GM12878 (cell line): ENCODE data around the gene HOXD12. TPM values are rescaled to one million over a fixed set of nuclear protein-coding genes. Genes with fewer than 3 reads are reported as not detected.

Experiments
- ATAC-seq: fragments of 200-7000 bp; cut with Tn5 transposase; 3 replicates; pipeline ENCODE4 v1.9.1; 2020; ENCODE audit warnings: mild to moderate bottlenecking, moderate library complexity
- BruUV-seq: library from RNA; stranded (reverse); fragments of 400-500 nt; replicated peaks from 2 replicates; lab custom pipeline; 2021; lab: Mats Ljungman, UMichigan
- CTCF ChIA-PET: fragments of 300-600 bp; sonication (Branson Sonifier 250); formaldehyde crosslinking; extraction: SDS; loops from one replicate; lab custom pipeline; 2021; ENCODE audit warnings: inconsistent platforms; lab: Yijun Ruan, JAX
- POLR2A ChIA-PET: fragments of 350-600 bp; formaldehyde crosslinking; extraction: SDS; loops from one replicate; lab custom pipeline; 2021; ENCODE audit warnings: inconsistent platforms; lab: Charles Lee
- RAD21 ChIA-PET: fragments of 300-600 bp; sonication (Branson Sonifier 250); formaldehyde crosslinking; loops from one replicate; lab custom pipeline; 2023; ENCODE audit warnings: antibody characterized with exemption; ENCODE audit not compliant: unreplicated experiment; lab: Charles Lee
- SMC1A ChIA-PET: fragments of 300-600 bp; sonication (Branson Sonifier 250); formaldehyde crosslinking; loops from one replicate; lab custom pipeline; 2023; ENCODE audit not compliant: unreplicated experiment, uncharacterized antibody; lab: Charles Lee
- DNase-seq: peaks from one replicate; pipeline ENCODE4 v3.0.0-alpha.2; 2011; ENCODE audit warnings: low read depth, low spot score
- FAIRE-seq: peaks from 3 replicates; lab custom pipeline; 2011; peaks lifted over from hg19 to GRCh38; lab: Jason Lieb, UNC
- H2AFZ ChIP-seq: 2 replicates; pipeline ENCODE4 v1.6.0; 2011; ENCODE audit warnings: low read depth, low read length, control low read depth; ENCODE audit not compliant: control insufficient read depth
- H3K27ac ChIP-seq: 2 replicates; pipeline ENCODE4 v1.5.1; 2011; ENCODE audit warnings: control low read depth; ENCODE audit not compliant: control insufficient read depth, insufficient read depth
- H3K27me3 ChIP-seq, 2 experiments: replicated peaks in 1 of 2; 2 replicates each; pipeline versions ENCODE4 v1.6.0 to v1.6.1; 2011; ENCODE audit warnings: low read length in 1 of 2; ENCODE audit not compliant: control insufficient read depth in 2 of 2, insufficient read depth in 2 of 2
- H3K36me3 ChIP-seq, 2 experiments: 2 replicates each; pipeline ENCODE4 v1.5.1; 2011; ENCODE audit warnings: low read length in 1 of 2; ENCODE audit not compliant: control insufficient read depth in 2 of 2, insufficient read depth in 2 of 2
- H3K4me1 ChIP-seq: 2 replicates; pipeline ENCODE4 v1.6.1; 2011; ENCODE audit warnings: mild to moderate bottlenecking, low read length, moderate library complexity, mixed read lengths; ENCODE audit not compliant: control insufficient read depth, insufficient read depth
- H3K4me2 ChIP-seq: 2 replicates; pipeline ENCODE4 v1.6.0; 2011; ENCODE audit warnings: control low read depth; ENCODE audit not compliant: control insufficient read depth, insufficient read depth
- H3K4me3 ChIP-seq: fragments of 200-600 bp; sonication (generic); 2 replicates; pipeline ENCODE4 v1.5.1; 2016
- H3K79me2 ChIP-seq: 2 replicates; pipeline ENCODE4 v1.6.0; 2011; ENCODE audit warnings: low read length; ENCODE audit not compliant: control insufficient read depth, insufficient read depth
- H3K9ac ChIP-seq: 2 replicates; pipeline ENCODE4 v1.8.0; 2011; ENCODE audit warnings: low read length, control low read depth, mixed read lengths; ENCODE audit not compliant: control insufficient read depth, insufficient read depth
- H3K9me3 ChIP-seq: replicated peaks from 3 replicates; pipeline ENCODE4 v1.5.1; 2011; ENCODE audit warnings: mild to moderate bottlenecking, low read length; ENCODE audit not compliant: control insufficient read depth, insufficient read depth
- H4K20me1 ChIP-seq: 2 replicates; pipeline ENCODE4 v1.6.0; 2011; ENCODE audit not compliant: control insufficient read depth, insufficient read depth
- CBX3 ChIP-seq: fragments of 200-600 bp; sonication (generic); IDR thresholded peaks from 2 replicates; pipeline ENCODE4 v1.6.1; 2016; ENCODE audit warnings: low read depth, borderline replicate concordance
- CHD1 ChIP-seq: IDR thresholded peaks from 2 replicates; pipeline ENCODE4 v1.6.1; 2012; ENCODE audit warnings: low read depth, low read length, improper control_type of control experiment
- CHD2 ChIP-seq: IDR thresholded peaks from 2 replicates; pipeline ENCODE4 v1.6.1; 2011; ENCODE audit warnings: low read depth, low read length, improper control_type of control experiment, borderline replicate concordance
- KAT2A ChIP-seq: conservative IDR thresholded peaks from 2 replicates; pipeline ENCODE4 v1.6.1; 2011; ENCODE audit warnings: low read depth, low read length; ENCODE audit not compliant: control insufficient read depth
- MTA2 ChIP-seq: fragments of 450-650 bp; IDR thresholded peaks from 2 replicates; pipeline ENCODE4 v1.6.1; 2016; ENCODE audit warnings: low read depth, mild to moderate bottlenecking, moderate library complexity
- NFYA ChIP-seq: IDR thresholded peaks from 2 replicates; pipeline ENCODE4 v1.6.1; 2011; ENCODE audit warnings: low read depth, mild to moderate bottlenecking, low read length, improper control_type of control experiment, borderline replicate concordance
- NR2C1 ChIP-seq: fragments of 450-650 bp; IDR thresholded peaks from 2 replicates; pipeline ENCODE4 v1.6.1; 2017; ENCODE audit warnings: antibody characterized with exemption, mild to moderate bottlenecking, moderate library complexity
- RAD21 ChIP-seq: IDR thresholded peaks from 2 replicates; pipeline ENCODE4 v1.6.1; 2011; ENCODE audit warnings: mild to moderate bottlenecking, low read depth, low read length, moderate library complexity; ENCODE audit not compliant: insufficient read depth
- RUNX3 ChIP-seq: IDR thresholded peaks from 2 replicates; pipeline ENCODE4 v1.6.1; 2012; ENCODE audit warnings: low read length, inconsistent platforms
- WGBS: methylation state at CpG from one replicate; pipeline ENCODE4 v1.1.6; 2016; ENCODE audit warnings: low lambda C conversion rate; ENCODE audit not compliant: insufficient replicate concordance, insufficient coverage; ENCODE audit errors: missing lambda C conversion rate; 5-methylcytosine and 5-hydroxymethylcytosine counted together
- in situ Hi-C: fragments of 300-500 bp; cut with MboI; formaldehyde crosslinking; loops from 9 replicates; pipeline ENCODE4 v1.14.3; 2018; ENCODE audit warnings: mixed read lengths
- intact Hi-C: fragments of 100-400 bp; cut with micrococcal nuclease; formaldehyde crosslinking; loops from one replicate; pipeline ENCODE4 v1.14.2; 2022; ENCODE audit not compliant: unreplicated experiment
- polyA plus RNA-seq, 11 experiments: library from polyadenylated mRNA; depleted of rRNA in 4 of 11; unstranded in 6 of 11; stranded (reverse) in 5 of 11; fragments of >200 nt; fragmentation: Nextera tagmentation in 4 of 11; fragmentation: Illumina TruSeq in 1 of 11; extraction: Ambion mirVana in 4 of 11; extraction: Trizol in 1 of 11; gene quantifications; 1 replicate in 1 of 11; 2 replicates in 10 of 11; pipeline versions ENCODE4 v1.2.1 to v1.2.3, GENCODE V29; 2011 to 2016; ENCODE audit warnings: inconsistent platforms in 2 of 11, missing spikeins in 2 of 11, low read depth in 1 of 11
- total RNA-seq, 4 experiments: library from RNA; depleted of rRNA in 3 of 4; stranded (reverse); fragments of >200 nt in 3 of 4; fragmentation: Illumina TruSeq in 1 of 4; extraction: Trizol in 1 of 4; gene quantifications; 2 replicates each; pipeline versions ENCODE4 v1.2.1 to v1.2.3, GENCODE V29; 2013 to 2021
- TF ChIP-seq, protein P1 (sequence below): fragments of 450-650 bp; formaldehyde crosslinking; IDR thresholded peaks from 2 replicates; pipeline ENCODE4 v1.4.0; 2020; ENCODE audit warnings: mild to moderate bottlenecking, moderate library complexity
- TF ChIP-seq, protein P2 (sequence below): fragments of 450-650 bp; IDR thresholded peaks from 2 replicates; pipeline ENCODE4 v1.6.1; 2017; ENCODE audit warnings: mild to moderate bottlenecking
- TF ChIP-seq, protein P3 (sequence below), 3 experiments: IDR thresholded peaks in 2 of 3; conservative IDR thresholded peaks in 1 of 3; 2 replicates each; pipeline ENCODE4 v1.5.1; 2011; ENCODE audit warnings: low read depth in 3 of 3, low read length in 3 of 3, mild to moderate bottlenecking in 3 of 3, control low read depth in 2 of 3, moderate library complexity in 2 of 3, inconsistent platforms in 1 of 3, mixed read lengths in 1 of 3; ENCODE audit not compliant: control insufficient read depth in 2 of 3, insufficient read depth in 1 of 3; ENCODE audit errors: extremely low read depth in 1 of 3

The HOXD12 gene
- total and polyA plus RNA-seq, 10 of the 15 experiments (the other 5 are each of a cell fraction or from before 2014, with no cell fraction given): not detected

DNA sequence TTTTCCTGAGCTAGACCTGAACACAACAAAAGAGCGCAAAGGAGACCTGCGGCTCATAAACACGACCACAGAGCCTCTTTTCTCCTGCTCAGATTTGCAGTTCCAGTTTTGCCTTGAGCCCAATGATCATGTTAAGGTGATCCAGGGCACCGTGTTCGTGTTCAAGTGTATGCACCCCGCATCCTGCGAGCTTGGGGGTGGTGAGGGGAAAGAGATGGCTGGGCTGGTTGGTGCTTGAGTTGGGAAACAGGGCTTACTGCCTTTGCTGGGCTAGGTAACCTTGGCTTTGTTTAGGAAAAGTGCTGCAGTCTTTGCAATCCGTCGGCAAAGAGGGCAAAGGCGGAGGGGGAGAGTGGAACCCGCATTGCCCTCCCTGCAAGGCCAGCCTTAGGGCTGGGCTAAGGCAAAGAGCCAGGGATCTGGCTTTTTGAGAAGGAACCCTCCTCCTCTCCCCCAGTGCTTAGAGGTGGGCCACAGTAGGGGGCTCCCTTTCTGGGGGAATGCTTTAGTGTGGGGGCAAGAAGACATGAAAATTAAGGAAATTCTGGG, 18.3 kb downstream of the HOXD12 start (continued):
- TF ChIP-seq, protein P1, sequence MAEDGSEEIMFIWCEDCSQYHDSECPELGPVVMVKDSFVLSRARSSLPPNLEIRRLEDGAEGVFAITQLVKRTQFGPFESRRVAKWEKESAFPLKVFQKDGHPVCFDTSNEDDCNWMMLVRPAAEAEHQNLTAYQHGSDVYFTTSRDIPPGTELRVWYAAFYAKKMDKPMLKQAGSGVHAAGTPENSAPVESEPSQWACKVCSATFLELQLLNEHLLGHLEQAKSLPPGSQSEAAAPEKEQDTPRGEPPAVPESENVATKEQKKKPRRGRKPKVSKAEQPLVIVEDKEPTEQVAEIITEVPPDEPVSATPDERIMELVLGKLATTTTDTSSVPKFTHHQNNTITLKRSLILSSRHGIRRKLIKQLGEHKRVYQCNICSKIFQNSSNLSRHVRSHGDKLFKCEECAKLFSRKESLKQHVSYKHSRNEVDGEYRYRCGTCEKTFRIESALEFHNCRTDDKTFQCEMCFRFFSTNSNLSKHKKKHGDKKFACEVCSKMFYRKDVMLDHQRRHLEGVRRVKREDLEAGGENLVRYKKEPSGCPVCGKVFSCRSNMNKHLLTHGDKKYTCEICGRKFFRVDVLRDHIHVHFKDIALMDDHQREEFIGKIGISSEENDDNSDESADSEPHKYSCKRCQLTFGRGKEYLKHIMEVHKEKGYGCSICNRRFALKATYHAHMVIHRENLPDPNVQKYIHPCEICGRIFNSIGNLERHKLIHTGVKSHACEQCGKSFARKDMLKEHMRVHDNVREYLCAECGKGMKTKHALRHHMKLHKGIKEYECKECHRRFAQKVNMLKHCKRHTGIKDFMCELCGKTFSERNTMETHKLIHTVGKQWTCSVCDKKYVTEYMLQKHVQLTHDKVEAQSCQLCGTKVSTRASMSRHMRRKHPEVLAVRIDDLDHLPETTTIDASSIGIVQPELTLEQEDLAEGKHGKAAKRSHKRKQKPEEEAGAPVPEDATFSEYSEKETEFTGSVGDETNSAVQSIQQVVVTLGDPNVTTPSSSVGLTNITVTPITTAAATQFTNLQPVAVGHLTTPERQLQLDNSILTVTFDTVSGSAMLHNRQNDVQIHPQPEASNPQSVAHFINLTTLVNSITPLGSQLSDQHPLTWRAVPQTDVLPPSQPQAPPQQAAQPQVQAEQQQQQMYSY: no peak
- TF ChIP-seq, all 136 proteins: peak for 0

DNA sequence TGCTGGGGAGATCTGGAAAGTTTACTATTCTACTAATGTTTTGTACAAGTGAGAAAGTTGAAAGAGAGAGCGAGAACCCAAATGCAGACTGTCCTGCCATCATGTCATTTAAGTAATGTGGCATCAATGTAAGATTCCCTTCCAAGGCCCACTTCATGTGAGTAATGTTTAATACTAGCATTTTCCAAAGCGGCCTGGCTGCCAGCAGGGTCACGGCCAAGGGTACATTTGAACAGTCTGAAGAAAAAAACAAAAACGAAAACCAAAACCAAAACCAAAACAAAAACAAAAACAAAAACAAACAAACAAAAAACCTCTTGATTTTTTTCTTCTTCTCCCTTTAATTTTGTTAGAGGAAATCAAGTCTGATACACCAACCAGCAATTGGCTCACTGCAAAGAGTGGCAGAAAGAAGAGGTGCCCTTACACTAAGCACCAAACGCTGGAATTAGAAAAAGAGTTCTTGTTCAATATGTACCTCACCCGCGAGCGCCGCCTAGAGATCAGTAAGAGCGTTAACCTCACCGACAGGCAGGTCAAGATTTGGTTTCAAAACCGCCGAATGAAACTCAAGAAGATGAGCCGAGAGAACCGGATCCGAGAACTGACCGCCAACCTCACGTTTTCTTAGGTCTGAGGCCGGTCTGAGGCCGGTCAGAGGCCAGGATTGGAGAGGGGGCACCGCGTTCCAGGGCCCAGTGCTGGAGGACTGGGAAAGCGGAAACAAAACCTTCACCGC, 19.2 kb downstream of the HOXD12 start:
- peaks cover 1% of the 10 kb centered on the region; the same call in 1 of the 3 replicates for H3K9me3 ChIP-seq
- peaks cover 8 to 40% of the 10 kb centered on the region in 2 experiments for H3K27me3 ChIP-seq
- H4K20me1 ChIP-seq: no peaks in the 10 kb centered on the region
- WGBS: 16% methylated on average over 24 of the region's 24 CpGs
- in situ Hi-C loops: no loop called here
- RAD21 ChIA-PET: no interaction called here
- no TSS peak for BruUV-seq
- no peak for DNase-seq
- no peaks in the 10 kb centered on the region for H3K4me1 ChIP-seq
- no peaks in the 10 kb centered on the region for H3K36me3 ChIP-seq
- peak; percentile 62 for ATAC-seq
- CTCF ChIA-PET: no interaction called here
- 0 out of 2 replicates have a peak overlapping the region, but pooled peaks have one; percentile 38 for H3K4me2 ChIP-seq
- H3K9ac ChIP-seq: no peak overlapping the region
- SMC1A ChIA-PET: no interaction called here
- FAIRE-seq: peak; percentile 44
- no peaks in the 10 kb centered on the region for H3K79me2 ChIP-seq
- intact Hi-C loops: no loop called here
- no peak overlapping the region for H2AFZ ChIP-seq
- no peak overlapping the region for H3K27ac ChIP-seq
- POLR2A ChIA-PET: no interaction called here
- 0 out of 2 replicates have a peak overlapping the region, but pooled peaks have one; percentile 7 for H3K4me3 ChIP-seq
- TF ChIP-seq CHD1: no peak
- TF ChIP-seq, protein P2, sequence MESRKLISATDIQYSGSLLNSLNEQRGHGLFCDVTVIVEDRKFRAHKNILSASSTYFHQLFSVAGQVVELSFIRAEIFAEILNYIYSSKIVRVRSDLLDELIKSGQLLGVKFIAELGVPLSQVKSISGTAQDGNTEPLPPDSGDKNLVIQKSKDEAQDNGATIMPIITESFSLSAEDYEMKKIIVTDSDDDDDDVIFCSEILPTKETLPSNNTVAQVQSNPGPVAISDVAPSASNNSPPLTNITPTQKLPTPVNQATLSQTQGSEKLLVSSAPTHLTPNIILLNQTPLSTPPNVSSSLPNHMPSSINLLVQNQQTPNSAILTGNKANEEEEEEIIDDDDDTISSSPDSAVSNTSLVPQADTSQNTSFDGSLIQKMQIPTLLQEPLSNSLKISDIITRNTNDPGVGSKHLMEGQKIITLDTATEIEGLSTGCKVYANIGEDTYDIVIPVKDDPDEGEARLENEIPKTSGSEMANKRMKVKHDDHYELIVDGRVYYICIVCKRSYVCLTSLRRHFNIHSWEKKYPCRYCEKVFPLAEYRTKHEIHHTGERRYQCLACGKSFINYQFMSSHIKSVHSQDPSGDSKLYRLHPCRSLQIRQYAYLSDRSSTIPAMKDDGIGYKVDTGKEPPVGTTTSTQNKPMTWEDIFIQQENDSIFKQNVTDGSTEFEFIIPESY: no peak
- no peak for TF ChIP-seq NR2C1
- no peak for TF ChIP-seq NFYA
- no peak for TF ChIP-seq CHD2
- TF ChIP-seq RAD21: no peak
- no peak for TF ChIP-seq CBX3
- TF ChIP-seq, protein P3, sequence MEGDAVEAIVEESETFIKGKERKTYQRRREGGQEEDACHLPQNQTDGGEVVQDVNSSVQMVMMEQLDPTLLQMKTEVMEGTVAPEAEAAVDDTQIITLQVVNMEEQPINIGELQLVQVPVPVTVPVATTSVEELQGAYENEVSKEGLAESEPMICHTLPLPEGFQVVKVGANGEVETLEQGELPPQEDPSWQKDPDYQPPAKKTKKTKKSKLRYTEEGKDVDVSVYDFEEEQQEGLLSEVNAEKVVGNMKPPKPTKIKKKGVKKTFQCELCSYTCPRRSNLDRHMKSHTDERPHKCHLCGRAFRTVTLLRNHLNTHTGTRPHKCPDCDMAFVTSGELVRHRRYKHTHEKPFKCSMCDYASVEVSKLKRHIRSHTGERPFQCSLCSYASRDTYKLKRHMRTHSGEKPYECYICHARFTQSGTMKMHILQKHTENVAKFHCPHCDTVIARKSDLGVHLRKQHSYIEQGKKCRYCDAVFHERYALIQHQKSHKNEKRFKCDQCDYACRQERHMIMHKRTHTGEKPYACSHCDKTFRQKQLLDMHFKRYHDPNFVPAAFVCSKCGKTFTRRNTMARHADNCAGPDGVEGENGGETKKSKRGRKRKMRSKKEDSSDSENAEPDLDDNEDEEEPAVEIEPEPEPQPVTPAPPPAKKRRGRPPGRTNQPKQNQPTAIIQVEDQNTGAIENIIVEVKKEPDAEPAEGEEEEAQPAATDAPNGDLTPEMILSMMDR (IDR thresholded peaks at IDR 0.05 in 2 of 3, conservative IDR thresholded peaks at IDR 0.05 in 1 of 3; ENCODE audit: control insufficient read depth in 2 of 3, extremely low read depth in 1 of 3, insufficient read depth in 1 of 3, low read depth in 3 of 3, low read length in 3 of 3): peak; percentile 31 to 55 (median 47); a peak in 5 of 6 replicates
- TF ChIP-seq KAT2A: no peak
- peak; percentile 8; the same call in 1 of the 2 replicates for TF ChIP-seq RUNX3
- TF ChIP-seq MTA2: no peak
